Keratinocyte (primary cell): ENCODE measurements around the gene ABL2. TPM values are rescaled to one million over a fixed set of nuclear protein-coding genes. Genes with fewer than 3 reads are reported as not detected.
A peak's percentile ranks its signal among the peaks of the same experiment; 100 is the strongest.

Experiments used
- DNase-seq: peaks from one replicate; pipeline ENCODE4 v3.0.0-alpha.2; 2011; ENCODE audit warnings: low read depth, missing footprints, low spot score
- FAIRE-seq: peaks from 2 replicates; lab custom pipeline; 2011; peaks lifted over from hg19 to GRCh38; lab: Jason Lieb, UNC
- H2AFZ ChIP-seq: 2 replicates; pipeline ENCODE4 v1.6.0; 2012; ENCODE audit warnings: low read length, control low read depth, inconsistent platforms; ENCODE audit not compliant: control insufficient read depth
- H3K27ac ChIP-seq: 2 replicates; pipeline ENCODE4 v1.5.1; 2011; ENCODE audit warnings: low read length; ENCODE audit not compliant: control insufficient read depth, insufficient read depth
- H3K27me3 ChIP-seq: 3 replicates; pipeline ENCODE4 v1.6.0; 2011; ENCODE audit warnings: low read length; ENCODE audit not compliant: control insufficient read depth, insufficient read depth; ENCODE audit errors: extremely low read depth
- H3K36me3 ChIP-seq, 2 experiments: 2 replicates in 1 of 2; 3 replicates in 1 of 2; pipeline ENCODE4 v1.5.1; 2011; ENCODE audit warnings: low read length in 2 of 2, mild to moderate bottlenecking in 1 of 2; ENCODE audit not compliant: control insufficient read depth in 2 of 2, insufficient read depth in 2 of 2; ENCODE audit errors: extremely low read depth in 1 of 2
- H3K4me1 ChIP-seq: 3 replicates; pipeline ENCODE4 v1.5.1; 2011; ENCODE audit warnings: low read length; ENCODE audit not compliant: control insufficient read depth, insufficient read depth; ENCODE audit errors: extremely low read depth
- H3K4me2 ChIP-seq: 3 replicates; pipeline ENCODE4 v1.6.0; 2011; ENCODE audit warnings: low read depth, low read length; ENCODE audit not compliant: control insufficient read depth, insufficient read depth; ENCODE audit errors: extremely low read depth
- H3K4me3 ChIP-seq, 3 experiments: fragments of 200-600 bp in 1 of 3; sonication (generic) in 1 of 3; 2 replicates in 2 of 3; 3 replicates in 1 of 3; pipeline ENCODE4 v1.5.1; 2011 to 2016; ENCODE audit warnings: low read length in 3 of 3, mild to moderate bottlenecking in 3 of 3, control low read depth in 2 of 3, inconsistent platforms in 1 of 3, low read depth in 1 of 3, mixed read lengths in 1 of 3, mixed run types in 1 of 3, moderate library complexity in 1 of 3; ENCODE audit not compliant: control insufficient read depth in 2 of 3, insufficient read depth in 2 of 3; ENCODE audit errors: extremely low read depth in 1 of 3
- H3K79me2 ChIP-seq: 2 replicates; pipeline ENCODE4 v1.6.0; 2012; ENCODE audit warnings: low read length; ENCODE audit not compliant: control insufficient read depth, insufficient read depth
- H3K9ac ChIP-seq: 3 replicates; pipeline ENCODE4 v1.6.0; 2011; ENCODE audit warnings: low read length; ENCODE audit not compliant: control insufficient read depth, insufficient read depth; ENCODE audit errors: extremely low read depth
- H3K9me1 ChIP-seq: 3 replicates; pipeline ENCODE4 v1.6.0; 2011; ENCODE audit warnings: low read length; ENCODE audit not compliant: control insufficient read depth, insufficient read depth; ENCODE audit errors: extremely low read depth
- H3K9me3 ChIP-seq: 2 replicates; pipeline ENCODE4 v1.5.1; 2012; ENCODE audit warnings: low read depth, low read length; ENCODE audit not compliant: control insufficient read depth
- H4K20me1 ChIP-seq: 3 replicates; pipeline ENCODE4 v1.6.0; 2011; ENCODE audit warnings: low read length; ENCODE audit not compliant: control insufficient read depth, insufficient read depth; ENCODE audit errors: extremely low read depth
- CTCF ChIP-seq, 3 experiments: IDR thresholded peaks in 1 of 3; conservative IDR thresholded peaks in 1 of 3; optimal IDR thresholded peaks in 1 of 3; 2 replicates in 2 of 3; 3 replicates in 1 of 3; pipeline versions ENCODE3 to v1.5.1; 2011; ENCODE audit warnings: low read length in 3 of 3, mild to moderate bottlenecking in 3 of 3, moderate library complexity in 2 of 3, control low read depth in 1 of 3, inconsistent platforms in 1 of 3; ENCODE audit not compliant: insufficient read depth in 2 of 3; ENCODE audit errors: extremely low read depth in 1 of 3
- EZH2 ChIP-seq: IDR thresholded peaks from one replicate; pipeline ENCODE4 v1.6.1; 2012; ENCODE audit warnings: inconsistent platforms, mild to moderate bottlenecking, low read length, moderate library complexity
- dilution Hi-C: fragments of 300-500 bp; cut with MboI; formaldehyde crosslinking; loops from one replicate; pipeline ENCODE4 v1.7.0; 2020; ENCODE audit warnings: low sequenced_read_pairs; ENCODE audit not compliant: extremely low pct_ligation_motif_present
- polyA plus RNA-seq, 5 experiments: library from polyadenylated mRNA; depleted of rRNA in 3 of 5; stranded (reverse) in 3 of 5; stranded (forward) in 1 of 5; unstranded in 1 of 5; fragments of >200 nt; gene quantifications; 1 replicate in 1 of 5; 2 replicates in 3 of 5; 3 replicates in 1 of 5; pipeline versions ENCODE4 v1.2.1 to v1.2.3, GENCODE V29; 2011 to 2012; ENCODE audit warnings: missing spikeins in 2 of 5, low read depth in 1 of 5, low replicate concordance in 1 of 5

The ABL2 gene
- polyA plus RNA-seq, 1 donor (not counting 4 experiments of a cell fraction or from before 2014, with no cell fraction given) = 37.6 TPM

DNA sequence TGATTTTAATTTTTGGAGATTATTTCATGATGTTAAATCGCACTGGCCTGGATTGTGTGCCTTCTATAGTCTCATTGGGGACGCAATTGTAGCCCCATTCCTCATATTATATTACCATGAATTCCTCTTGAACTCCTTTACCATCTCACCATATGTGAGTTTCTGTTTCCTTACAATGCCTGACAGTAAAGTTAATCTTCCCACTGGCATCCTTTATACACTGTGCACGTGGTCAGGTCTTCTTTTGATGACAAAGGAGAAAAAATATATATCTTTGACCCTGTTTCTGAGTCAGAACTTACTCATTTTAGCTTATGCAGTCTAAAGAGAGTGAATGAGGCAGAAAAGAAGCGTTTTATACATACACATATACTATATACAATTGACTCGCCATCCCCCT is 774 bp upstream of the ABL2 start:
- peak overlapping the region; percentile 45 for H2AFZ ChIP-seq
- dilution Hi-C loops = no loop called here
- FAIRE-seq (no peak), DNase-seq (peak; percentile 70)
- peak overlapping the region; percentile 65 to 90 (median 67) for H3K4me3 ChIP-seq
- no peaks in the 10 kb centered on the region for H4K20me1 ChIP-seq
- H3K9ac ChIP-seq = peak overlapping the region; percentile 71
- no peaks in the 10 kb centered on the region for H3K36me3 ChIP-seq
- no peaks in the 10 kb centered on the region for H3K27me3 ChIP-seq
- H3K4me2 ChIP-seq = peak overlapping the region; percentile 87
- H3K4me1 ChIP-seq = peaks cover 37% of the 10 kb centered on the region
- no peak for TF ChIP-seq CTCF (optimal IDR thresholded peaks at IDR 0.05 in 1 of 3, IDR thresholded peaks at IDR 0.05 in 1 of 3, conservative IDR thresholded peaks at IDR 0.05 in 1 of 3; ENCODE audit: extremely low read depth in 1 of 3, insufficient read depth in 2 of 3, low read length in 3 of 3)
- TF ChIP-seq EZH2 = no peak
- peaks cover 37% of the 10 kb centered on the region for H3K79me2 ChIP-seq
- no peaks in the 10 kb centered on the region for H3K9me3 ChIP-seq
- H3K9me1 ChIP-seq = no peaks in the 10 kb centered on the region
- H3K27ac ChIP-seq = peak overlapping the region; percentile 77

GRCh38 chr1:179228783-179229213 is 679 bp downstream of the ABL2 start:
- H3K79me2 ChIP-seq = peaks cover 49% of the 10 kb centered on the region
- dilution Hi-C loops = no loop called here

More at GRCh38 chr1:179228783-179229213, 679 bp downstream of the ABL2 start:
- Histone ChIP-seq H3K27me3 (no peaks in the 10 kb centered on the region), H3K9me1 (no peaks in the 10 kb centered on the region), H2AFZ (peak overlapping the region; percentile 59), H3K27ac (peak overlapping the region; percentile 53), H3K9ac (peak overlapping the region; percentile 84), H3K4me1 (peaks cover 25% of the 10 kb centered on the region), H3K4me2 (peak overlapping the region; percentile 97), H3K4me3 (peak overlapping the region; percentile 78 to 90 (median 90)), H3K9me3 (no peaks in the 10 kb centered on the region), H4K20me1 (no peaks in the 10 kb centered on the region), H3K36me3 (no peaks in the 10 kb centered on the region)
- TF ChIP-seq EZH2 = no peak
- TF ChIP-seq CTCF (optimal IDR thresholded peaks at IDR 0.05 in 1 of 3, IDR thresholded peaks at IDR 0.05 in 1 of 3, conservative IDR thresholded peaks at IDR 0.05 in 1 of 3; ENCODE audit: extremely low read depth in 1 of 3, insufficient read depth in 2 of 3, low read length in 3 of 3) = no peak
- FAIRE-seq (no peak), DNase-seq (no peak)
